CD4-positive, alpha-beta T cell (primary cell): ENCODE measurements around the gene RGN. TPM values are rescaled to one million over a fixed set of nuclear protein-coding genes. Genes with fewer than 3 reads are reported as not detected.

Source experiments
- ATAC-seq: fragments of 200-7000 bp; cut with Tn5 transposase; one replicate; pipeline ENCODE4 v1.10.0; 2022; ENCODE audit warnings: mild to moderate bottlenecking; ENCODE audit not compliant: poor library complexity
- CTCF ChIA-PET: fragments of 350-600 bp; sonication (Branson Sonifier 250); formaldehyde crosslinking; loops from one replicate; lab custom pipeline; 2021; ENCODE audit warnings: antibody characterized with exemption, inconsistent platforms; lab: Charles Lee
- POLR2A ChIA-PET: fragments of 350-600 bp; sonication (Branson Sonifier 250); formaldehyde crosslinking; loops from one replicate; lab custom pipeline; 2021; ENCODE audit warnings: antibody characterized with exemption, inconsistent platforms; lab: Charles Lee
- DNase-seq, 14 experiments: peaks; one replicate each; pipeline ENCODE4 v3.0.0-alpha.2; 2013 to 2020; ENCODE audit warnings: mixed read lengths in 2 of 14
- H3K27ac ChIP-seq, 2 donors: one replicate each; pipeline versions ENCODE4 v1.5.1 to v1.7.0; 2013; ENCODE audit warnings: low read length in 2 of 2, low read depth in 1 of 2, mild to moderate bottlenecking in 1 of 2
- H3K27me3 ChIP-seq, 2 experiments: 1 replicate in 1 of 2; 2 replicates in 1 of 2; pipeline versions ENCODE4 v1.6.1 to v1.7.0; 2013; ENCODE audit warnings: low read length in 2 of 2, control low read depth in 1 of 2, mild to moderate bottlenecking in 1 of 2, moderate library complexity in 1 of 2; ENCODE audit not compliant: insufficient read depth in 2 of 2, control insufficient read depth in 1 of 2
- H3K36me3 ChIP-seq: one replicate; pipeline ENCODE4 v1.6.1; 2013; ENCODE audit warnings: low read length, control low read depth; ENCODE audit not compliant: insufficient read depth
- H3K4me1 ChIP-seq: one replicate; pipeline ENCODE4 v1.6.1; 2013; ENCODE audit warnings: low read length, control low read depth; ENCODE audit not compliant: insufficient read depth
- H3K4me3 ChIP-seq: one replicate; pipeline ENCODE4 v1.5.1; 2013; ENCODE audit warnings: mild to moderate bottlenecking, low read length, moderate library complexity
- H3K9me3 ChIP-seq, 2 experiments: 1 replicate in 1 of 2; 2 replicates in 1 of 2; pipeline versions ENCODE4 v1.6.1 to v1.7.0; 2013; ENCODE audit warnings: low read length in 2 of 2, mild to moderate bottlenecking in 2 of 2, control low read depth in 1 of 2, moderate library complexity in 1 of 2; ENCODE audit not compliant: control insufficient read depth in 1 of 2, insufficient read depth in 1 of 2
- H3K27ac Mint-ChIP-seq: one replicate; pipeline ENCODE4 v1.8.0; 2020; ENCODE audit warnings: mixed read lengths
- H3K27me3 Mint-ChIP-seq: one replicate; pipeline ENCODE4 v1.8.0; 2021; ENCODE audit warnings: mixed read lengths
- H3K36me3 Mint-ChIP-seq: one replicate; pipeline ENCODE4 v1.8.0; 2021; ENCODE audit warnings: low read depth, mixed read lengths
- H3K4me1 Mint-ChIP-seq: one replicate; pipeline ENCODE4 v1.8.0; 2021; ENCODE audit warnings: low read depth, mixed read lengths
- H3K4me3 Mint-ChIP-seq: one replicate; pipeline ENCODE4 v1.8.0; 2020; ENCODE audit warnings: mild to moderate bottlenecking, mixed read lengths
- H3K9me3 Mint-ChIP-seq: one replicate; pipeline ENCODE4 v1.8.0; 2020; ENCODE audit warnings: mixed read lengths
- CTCF ChIP-seq: fragments of 200-600 bp; IDR thresholded peaks from one replicate; pipeline ENCODE4 v1.8.0; 2022; ENCODE audit warnings: antibody characterized with exemption, mild to moderate bottlenecking
- intact Hi-C, 2 experiments: fragments of 100-400 bp; cut with DNase I in 1 of 2; cut with micrococcal nuclease in 1 of 2; formaldehyde crosslinking; loops; one replicate each; pipeline versions ENCODE4 v1.15.1 to v1.9.0; 2023 to 2025; cut with DNase I, micrococcal nuclease
- polyA plus RNA-seq, 2 donors: library from polyadenylated mRNA; unstranded; fragments of 120-200 nt; gene quantifications; one replicate each; pipeline ENCODE4 v1.2.1, GENCODE V29; 2013
- total RNA-seq, 174 experiments: library from RNA in 2 of 174; stranded (reverse) in 2 of 174; gene quantifications; one replicate each; pipeline ENCODE4 v1.2.3 and lab custom pipeline; 2021 to 2026

RGN gene
- total RNA-seq (not detected), total RNA-seq (lab: John Stamatoyannopoulos, UW) (0 to 0.18 (median 0) reads per million in 172 experiments)
- not detected for polyA plus RNA-seq (2013, experiment 1 of 2)
- polyA plus RNA-seq (2013, experiment 2 of 2) = 0.10 TPM

- TF ChIP-seq CTCF = no peak
- H3K27me3 ChIP-seq = no peaks in the 10 kb centered on the region
- intact Hi-C loops = no loop called here
- H3K4me3 Mint-ChIP-seq = no peak within 1 kb of the TSS
- no peaks in the 10 kb centered on the region for H3K9me3 Mint-ChIP-seq
- POLR2A ChIA-PET = no interaction called here
- CTCF ChIA-PET = no interaction called here
- no peaks in the 10 kb centered on the region for H3K36me3 Mint-ChIP-seq
- H3K27me3 Mint-ChIP-seq = no peaks in the 10 kb centered on the region
- H3K4me3 ChIP-seq = no peak within 1 kb of the TSS
- no peaks in the 10 kb centered on the region for H3K36me3 ChIP-seq
- H3K4me1 Mint-ChIP-seq = no peaks in the 10 kb centered on the region
- no peak within 1 kb of the TSS for H3K27ac ChIP-seq
- H3K9me3 ChIP-seq = no peaks in the 10 kb centered on the region
- no peaks in the 10 kb centered on the region for H3K4me1 ChIP-seq
- no peak within 1 kb of the TSS for H3K27ac Mint-ChIP-seq
- DNase-seq (no peak), ATAC-seq (no peak)
Observed at GRCh38 chrX:47078129-47079043, at the start of gene RGN. TSS of gene RGN (plus strand) at chrX:47078443. CDS start at chrX:47081145, 2,702 bp downstream.

- H3K9me3 Mint-ChIP-seq = no peaks in the 10 kb centered on the region
- intact Hi-C loops = loop anchor here (1.0 to 5.0 kb wide), 4 partner anchors 128 to 492 kb away; partner anchors contain the start of gene SLC9A7 (in 1 of the 2)
- no peak overlapping the region for H3K27ac Mint-ChIP-seq
- no peak overlapping the region for H3K4me3 Mint-ChIP-seq
- POLR2A ChIA-PET = no interaction called here
- H3K27ac ChIP-seq = no peak overlapping the region
- no peaks in the 10 kb centered on the region for H3K9me3 ChIP-seq
- no peak for ATAC-seq
- no peaks in the 10 kb centered on the region for H3K4me1 ChIP-seq
- peak; percentile 65 for TF ChIP-seq CTCF
- no peak overlapping the region for H3K4me3 ChIP-seq
- no peaks in the 10 kb centered on the region for H3K4me1 Mint-ChIP-seq
- CTCF ChIA-PET = interaction anchor here (0.7 kb wide), 1 partner anchor 126 kb away, joined by 4 read pairs; no protein-coding TSS in a partner anchor
- no peaks in the 10 kb centered on the region for H3K27me3 Mint-ChIP-seq
- no peaks in the 10 kb centered on the region for H3K36me3 ChIP-seq
- H3K27me3 ChIP-seq = no peaks in the 10 kb centered on the region
- no peaks in the 10 kb centered on the region for H3K36me3 Mint-ChIP-seq
- peak in 4 of 14 experiments; percentile 27 to 60 (median 52) for DNase-seq
Observed at GRCh38 chrX:47030339-47030738, 47.9 kb upstream of the RGN start.

- no peaks in the 10 kb centered on the region for H3K9me3 Mint-ChIP-seq
- no peak for TF ChIP-seq CTCF
- ChIA-PET POLR2A (no interaction called here), CTCF (no interaction called here)
- H3K4me1 ChIP-seq = no peaks in the 10 kb centered on the region
- H3K27me3 ChIP-seq = no peaks in the 10 kb centered on the region
- no peak overlapping the region for H3K27ac Mint-ChIP-seq
- no peak overlapping the region for H3K4me3 Mint-ChIP-seq
- H3K36me3 ChIP-seq = no peaks in the 10 kb centered on the region
- no peak for ATAC-seq
- no peaks in the 10 kb centered on the region for H3K9me3 ChIP-seq
- no peaks in the 10 kb centered on the region for H3K27me3 Mint-ChIP-seq
- H3K36me3 Mint-ChIP-seq = no peaks in the 10 kb centered on the region
- no peak overlapping the region for H3K27ac ChIP-seq
- intact Hi-C loops = no loop called here
- H3K4me3 ChIP-seq = no peak overlapping the region
- no peak for DNase-seq
- H3K4me1 Mint-ChIP-seq = no peaks in the 10 kb centered on the region
Observed at GRCh38 chrX:47047989-47048388, 30.3 kb upstream of the RGN start.
